MM.1S (cell line): Measurements from ENCODE around the gene HOOK2.
A peak's percentile ranks its signal among the peaks of the same experiment; 100 is the strongest.

ENCODE experiments used
- DNase-seq: peaks from one replicate; pipeline ENCODE4 v3.0.0-alpha.2; 2015
- H2AFZ ChIP-seq: fragments of 300-600 bp; sonication (generic); 2 replicates; pipeline ENCODE4 v1.6.0; 2016; ENCODE audit warnings: antibody characterized with exemption, low read length
- H3F3A ChIP-seq: fragments of 300-600 bp; sonication (generic); 2 replicates; pipeline ENCODE4 v1.6.1; 2016; ENCODE audit warnings: mild to moderate bottlenecking, antibody characterized with exemption, low read length, moderate library complexity, mixed read lengths; ENCODE audit not compliant: insufficient read depth
- H3K27ac ChIP-seq: fragments of 300-600 bp; sonication (generic); 2 replicates; pipeline ENCODE4 v1.5.1; 2016; ENCODE audit warnings: mild to moderate bottlenecking, low read length
- H3K27me3 ChIP-seq: fragments of 300-600 bp; sonication (generic); replicated peaks from 2 replicates; pipeline ENCODE4 v1.6.0; 2016; ENCODE audit warnings: low read length; ENCODE audit not compliant: insufficient read depth
- H3K36me3 ChIP-seq: fragments of 300-600 bp; sonication (generic); replicated peaks from 2 replicates; pipeline ENCODE4 v1.6.1; 2016; ENCODE audit warnings: mild to moderate bottlenecking, low read length, mixed read lengths; ENCODE audit not compliant: insufficient read depth
- H3K4me1 ChIP-seq: fragments of 300-600 bp; sonication (generic); 2 replicates; pipeline ENCODE4 v1.6.1; 2016; ENCODE audit warnings: low read length, mixed read lengths
- H3K4me2 ChIP-seq: fragments of 300-600 bp; sonication (generic); 2 replicates; pipeline ENCODE4 v1.6.0; 2016; ENCODE audit warnings: low read depth, low read length
- H3K4me3 ChIP-seq: fragments of 300-600 bp; sonication (generic); 2 replicates; pipeline ENCODE4 v1.5.1; 2016; ENCODE audit warnings: low read length, mixed read lengths
- H3K79me2 ChIP-seq: fragments of 300-600 bp; sonication (generic); 2 replicates; pipeline ENCODE4 v1.6.1; 2016; ENCODE audit warnings: mixed run types, low read length, mixed read lengths
- H3K9ac ChIP-seq: fragments of 300-600 bp; sonication (generic); 2 replicates; pipeline ENCODE4 v1.6.1; 2016; ENCODE audit warnings: low read length, mixed read lengths
- H3K9me2 ChIP-seq: fragments of 300-600 bp; sonication (generic); replicated peaks from 2 replicates; pipeline ENCODE4 v1.6.1; 2016; ENCODE audit warnings: mild to moderate bottlenecking, low read length, mixed read lengths; ENCODE audit not compliant: insufficient read depth
- H3K9me3 ChIP-seq: fragments of 300-600 bp; sonication (generic); replicated peaks from 2 replicates; pipeline ENCODE4 v1.6.1; 2016; ENCODE audit warnings: mild to moderate bottlenecking, low read length, mixed read lengths; ENCODE audit not compliant: insufficient read depth
- H4K20me1 ChIP-seq: fragments of 300-600 bp; sonication (generic); 2 replicates; pipeline ENCODE4 v1.6.1; 2016; ENCODE audit warnings: mild to moderate bottlenecking, low read length, moderate library complexity, mixed read lengths; ENCODE audit not compliant: insufficient read depth
- CTCF ChIP-seq: fragments of 300-600 bp; sonication (generic); IDR thresholded peaks from 2 replicates; pipeline ENCODE4 v1.5.1; 2016; ENCODE audit warnings: antibody characterized with exemption, low read length, mixed read lengths
- EZH2 ChIP-seq: fragments of 300-600 bp; sonication (generic); optimal IDR thresholded peaks from 2 replicates; pipeline ENCODE3; 2017; ENCODE audit warnings: low read depth, mild to moderate bottlenecking, antibody characterized with exemption, low read length, mixed read lengths
- EZH2phosphoT487 ChIP-seq: fragments of 300-600 bp; sonication (generic); IDR thresholded peaks from 2 replicates; pipeline ENCODE4 v1.6.1; 2018; ENCODE audit warnings: antibody characterized with exemption, low read length

The HOOK2 gene

GRCh38 chr19:12763100-12763499 lies 12.3 kb downstream of the HOOK2 start:
- TF ChIP-seq CTCF, result no peak
- TF ChIP-seq EZH2phosphoT487, result no peak
- TF ChIP-seq EZH2, result no peak
- Histone ChIP-seq H3F3A (no peaks in the 10 kb centered on the region), H3K27ac (no peak overlapping the region), H3K79me2 (no peaks in the 10 kb centered on the region), H3K9ac (no peak overlapping the region), H3K36me3 (no peaks in the 10 kb centered on the region), H3K4me1 (peaks cover 3% of the 10 kb centered on the region; the same call in 1 of the 2 replicates), H3K4me2 (no peak overlapping the region), H3K9me3 (no peaks in the 10 kb centered on the region), H4K20me1 (no peaks in the 10 kb centered on the region), H2AFZ (no peak overlapping the region), H3K27me3 (no peaks in the 10 kb centered on the region), H3K9me2 (no peaks in the 10 kb centered on the region), H3K4me3 (no peak overlapping the region)
- no peak for DNase-seq

DNA sequence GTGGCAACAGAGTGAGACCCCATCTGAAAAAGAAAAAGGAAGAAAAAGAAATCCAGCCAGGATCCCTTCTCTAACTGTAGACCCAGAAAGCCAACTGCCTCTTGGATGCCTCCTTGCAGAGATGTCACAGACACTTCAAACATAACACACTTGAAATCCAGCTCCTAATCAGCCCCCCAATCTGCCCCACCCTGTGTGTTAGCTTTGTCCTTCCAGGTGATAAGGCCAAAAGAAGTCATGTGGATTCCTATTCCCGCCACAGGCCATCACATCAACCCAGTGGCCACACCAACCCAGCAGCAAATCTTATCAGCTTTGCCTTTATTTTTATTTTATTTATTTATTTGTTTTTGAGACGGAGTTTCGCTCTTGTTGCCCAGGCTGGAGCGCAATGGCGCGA lies 15.7 kb downstream of the HOOK2 start:
- H2AFZ ChIP-seq, result no peak overlapping the region
- no peak for DNase-seq
- no peak overlapping the region for H3K4me2 ChIP-seq
- H3K4me1 ChIP-seq, result no peaks in the 10 kb centered on the region
- H3K4me3 ChIP-seq, result no peak overlapping the region
- no peak overlapping the region for H3K27ac ChIP-seq
- no peaks in the 10 kb centered on the region for H3K36me3 ChIP-seq
- TF ChIP-seq EZH2 (no peak), CTCF (no peak), EZH2phosphoT487 (no peak)
- no peaks in the 10 kb centered on the region for H3K9me2 ChIP-seq
- H3F3A ChIP-seq, result no peaks in the 10 kb centered on the region
- H3K9me3 ChIP-seq, result no peaks in the 10 kb centered on the region
- peaks cover 16% of the 10 kb centered on the region for H3K27me3 ChIP-seq
- no peak overlapping the region for H3K9ac ChIP-seq
- no peaks in the 10 kb centered on the region for H4K20me1 ChIP-seq
- H3K79me2 ChIP-seq, result no peaks in the 10 kb centered on the region

DNA sequence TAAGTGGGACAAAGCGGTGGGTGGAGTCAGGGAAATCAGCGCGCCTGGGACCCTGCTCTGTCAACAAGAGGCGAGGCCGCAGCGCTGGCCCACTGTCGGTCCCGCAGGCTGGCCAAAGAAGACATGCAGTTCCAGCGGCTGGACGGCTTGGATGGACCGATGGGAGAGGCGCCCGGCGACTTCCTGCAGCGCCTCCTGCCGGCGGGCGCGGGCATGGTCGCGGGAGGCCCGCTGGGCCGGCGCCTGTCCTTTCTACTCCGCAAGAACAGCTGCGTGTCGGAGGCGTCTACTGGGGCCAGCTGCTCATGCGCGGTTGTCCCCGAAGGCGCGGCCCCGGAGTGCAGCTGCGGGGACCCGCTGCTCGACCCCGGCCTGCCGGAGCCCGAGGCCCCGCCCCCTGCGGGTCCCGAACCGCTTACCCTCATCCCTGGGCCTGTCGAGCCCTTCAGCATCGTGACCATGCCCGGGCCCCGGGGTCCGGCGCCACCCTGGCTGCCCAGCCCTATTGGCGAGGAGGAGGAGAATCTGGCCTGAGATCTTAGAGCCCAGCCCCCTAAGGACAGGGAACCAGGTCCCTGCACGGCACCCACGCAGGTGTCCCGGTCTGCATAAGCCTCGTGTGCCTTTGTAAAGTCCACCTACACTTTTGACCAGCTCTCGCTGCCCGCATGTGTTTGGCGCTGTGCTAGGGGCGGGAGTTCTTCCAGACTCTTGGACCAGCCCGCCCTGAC lies 17.6 kb downstream of the HOOK2 start:
- Histone ChIP-seq H3K9me3 (no peaks in the 10 kb centered on the region), H3K36me3 (no peaks in the 10 kb centered on the region), H3K4me1 (no peaks in the 10 kb centered on the region), H3K27me3 (peaks cover 33% of the 10 kb centered on the region), H4K20me1 (no peaks in the 10 kb centered on the region), H3F3A (no peaks in the 10 kb centered on the region), H3K9ac (no peak overlapping the region; the same call in 1 of the 2 replicates), H3K4me3 (peak overlapping the region; percentile 58), H2AFZ (peak overlapping the region; percentile 71), H3K79me2 (no peaks in the 10 kb centered on the region), H3K9me2 (no peaks in the 10 kb centered on the region), H3K27ac (no peak overlapping the region), H3K4me2 (peak overlapping the region; percentile 95)
- DNase-seq, result peak; percentile 40
- TF ChIP-seq EZH2phosphoT487, result no peak
- peak; percentile 71 for TF ChIP-seq CTCF
- no peak for TF ChIP-seq EZH2
